ENCODE measurements around the gene AGXT. TPM values are rescaled to one million over a fixed set of nuclear protein-coding genes. Genes with fewer than 3 reads are reported as not detected.

The AGXT gene
- total RNA-seq, 2 donors from 2014 or later: 0.59 to 3.0 TPM

DNA sequence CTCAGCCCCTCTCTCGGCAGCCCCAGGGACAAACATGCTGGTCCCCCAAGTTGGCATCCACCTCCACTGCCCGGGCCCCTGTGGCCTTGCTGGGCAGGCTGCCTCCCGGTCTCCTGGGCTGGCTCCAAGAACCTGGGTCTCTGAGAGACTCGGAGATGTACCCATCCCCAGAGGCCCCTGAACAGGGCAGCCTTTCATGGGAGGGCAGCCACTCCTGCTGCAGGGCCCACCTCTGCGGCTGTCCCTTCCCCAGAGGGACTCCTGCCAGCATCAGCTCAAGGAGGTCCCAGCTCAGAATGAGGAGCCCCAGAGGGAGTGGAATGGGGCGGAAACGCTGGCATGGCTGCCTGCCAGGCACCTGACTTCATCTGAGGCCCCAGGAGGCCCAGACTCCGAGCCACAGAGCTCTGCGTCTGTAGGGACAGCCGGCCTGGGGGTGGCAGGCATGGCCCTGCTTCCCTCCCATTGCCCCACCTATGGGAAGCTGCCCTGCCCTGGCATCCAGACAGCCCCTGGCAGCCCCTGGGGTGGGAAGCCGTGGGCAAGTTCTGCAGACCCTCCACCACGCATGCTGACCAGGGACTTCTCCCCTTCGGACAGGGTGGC is 36.7 kb downstream of the AGXT start:
- intact Hi-C loops (cut with DNase I, micrococcal nuclease): no loop called here
- peak; percentile 55 for ATAC-seq
- DNase-seq: no peak

GRCh38 chr2:240906141-240906910 is 37.7 kb downstream of the AGXT start, which contains the start of gene CROCC2:
TSS of gene CROCC2 (plus strand) at chr2:240906336. CDS start at chr2:240906514, 178 bp downstream.
- peak; percentile 21 for ATAC-seq
- DNase-seq: no peak
- intact Hi-C loops (cut with DNase I, micrococcal nuclease): no loop called here

- intact Hi-C loops (cut with DNase I, micrococcal nuclease): no loop called here
- DNase-seq (no peak), ATAC-seq (no peak)
These were observed 38.4 kb downstream of the AGXT start for GRCh38 chr2:240906911-240907590.

DNA sequence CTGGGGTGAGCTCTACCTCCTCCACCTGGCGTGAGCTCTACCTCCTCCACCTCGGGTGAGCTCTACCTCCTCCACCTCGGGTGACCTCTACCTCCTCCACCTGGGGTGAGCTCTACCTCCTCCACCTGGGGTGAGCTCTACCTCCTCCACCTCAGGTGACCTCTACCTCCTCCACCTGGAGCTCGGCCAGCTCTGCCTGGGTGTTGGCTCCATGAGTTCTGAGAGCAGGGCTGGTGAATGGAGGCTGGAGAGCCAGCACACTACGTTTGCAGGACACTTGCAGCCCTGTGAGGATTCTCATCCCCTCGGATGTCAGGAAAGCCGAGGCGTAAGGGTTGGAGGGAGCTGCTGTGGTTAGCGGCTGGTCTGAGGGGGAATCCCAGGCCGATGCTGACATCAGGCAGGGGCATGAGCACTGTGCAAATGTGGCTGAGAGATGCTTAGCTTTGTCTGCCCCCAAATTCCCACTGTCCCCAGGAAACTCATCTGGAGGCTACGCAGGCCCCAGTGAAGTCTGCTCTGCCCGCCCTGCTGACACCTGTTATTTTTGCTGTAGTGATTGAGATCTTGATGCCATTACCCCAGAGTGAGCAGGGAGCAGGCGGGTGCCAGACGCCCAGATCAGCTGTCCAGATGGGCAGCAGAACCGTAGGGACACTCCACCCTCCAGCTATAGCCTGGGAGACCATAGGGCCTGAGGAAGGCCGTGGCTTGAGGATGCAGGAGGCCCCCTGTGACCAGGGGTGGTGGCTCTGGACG is 40.8 kb downstream of the AGXT start:
- DNase-seq (no peak), ATAC-seq (no peak)
- intact Hi-C loops (cut with DNase I, micrococcal nuclease): no loop called here

DNA sequence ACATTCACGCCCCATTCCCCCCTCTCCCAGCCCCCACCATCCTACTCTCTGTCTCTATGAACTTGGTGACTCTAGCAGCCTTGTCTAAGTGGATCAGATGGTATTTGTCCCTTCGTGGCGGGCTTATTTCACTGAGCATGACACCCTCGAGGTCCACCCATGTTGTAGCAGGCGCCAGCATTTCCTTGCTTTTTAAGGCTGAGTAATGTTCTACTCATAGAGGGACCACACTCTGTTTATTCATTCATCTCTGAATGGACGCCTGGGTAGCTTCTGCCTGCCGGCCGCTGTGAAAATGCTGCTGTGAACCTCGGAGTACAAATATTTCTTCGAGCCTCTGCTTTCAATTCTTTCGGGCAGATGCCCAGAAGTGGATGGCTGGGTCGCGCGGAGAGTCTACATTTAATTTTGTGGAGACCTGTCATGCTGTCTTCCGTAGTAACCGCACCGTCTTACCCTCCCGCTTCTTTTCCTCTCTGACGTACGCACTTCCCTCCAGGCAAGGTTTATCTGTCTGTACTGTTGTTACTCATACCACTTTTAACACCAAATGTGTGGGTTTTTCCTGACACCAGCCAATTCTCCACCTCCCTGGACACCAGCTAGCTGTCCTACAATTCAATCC is 43.1 kb downstream of the AGXT start:
- DNase-seq (no peak), ATAC-seq (no peak)
- intact Hi-C loops (cut with DNase I, micrococcal nuclease): no loop called here

GRCh38 chr2:240912878-240913809 is 44.5 kb downstream of the AGXT start:
- intact Hi-C loops (cut with DNase I, micrococcal nuclease): no loop called here
- ATAC-seq (no peak), DNase-seq (no peak)

- peak; percentile 57 for ATAC-seq
- peak in 1 of 2 donors; percentile 59 for DNase-seq
- intact Hi-C loops (cut with DNase I, micrococcal nuclease): no loop called here
These were observed 45.4 kb downstream of the AGXT start for GRCh38 chr2:240913810-240914644.

- DNase-seq: no peak
- no peak for ATAC-seq
- intact Hi-C loops (cut with DNase I, micrococcal nuclease): no loop called here
These were observed 46.3 kb downstream of the AGXT start for GRCh38 chr2:240914645-240915525.

DNA sequence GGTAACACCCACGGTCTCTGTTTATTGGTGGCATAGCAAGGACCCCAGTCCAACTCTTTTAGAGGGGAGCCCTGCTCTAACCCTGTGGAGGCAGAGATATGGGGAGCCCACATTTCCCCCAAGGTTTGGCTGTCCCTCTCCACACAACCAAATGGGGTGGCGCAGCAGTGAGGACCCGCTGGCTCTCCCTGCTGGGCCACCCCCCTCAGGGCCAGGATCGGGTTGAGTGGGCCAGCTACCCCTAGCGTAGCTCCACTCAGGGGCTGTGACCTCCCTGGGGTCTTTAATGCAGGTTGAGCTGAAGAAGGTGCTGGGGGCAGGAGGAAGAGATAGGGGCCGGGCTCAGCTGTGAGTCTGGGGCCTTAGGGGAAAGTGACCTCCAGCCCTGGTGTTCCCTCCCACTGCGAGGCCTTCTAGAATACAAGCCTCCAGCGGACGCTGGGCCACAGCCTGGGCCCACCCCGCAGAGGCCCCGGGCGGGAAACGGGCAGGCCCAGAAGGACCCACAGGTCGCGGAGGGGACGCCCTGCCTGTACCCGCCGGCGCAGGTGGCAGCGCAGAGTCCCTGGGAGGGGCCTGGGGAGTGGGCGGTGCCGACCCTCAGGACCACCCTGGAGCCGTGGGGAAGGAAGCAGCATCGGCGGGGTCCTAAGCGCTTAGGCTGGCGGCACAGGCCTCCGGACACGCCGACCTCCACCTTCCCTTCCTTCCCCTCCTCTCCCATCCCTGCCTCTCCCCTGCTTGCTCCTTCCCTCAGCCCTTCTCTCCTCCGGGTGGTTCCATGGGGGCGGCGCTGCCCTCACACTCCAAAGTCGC is 47.1 kb downstream of the AGXT start:
- ATAC-seq (no peak), DNase-seq (peak in 1 of 2 donors; percentile 3)
- intact Hi-C loops (cut with DNase I, micrococcal nuclease): no loop called here

- intact Hi-C loops (cut with DNase I, micrococcal nuclease): no loop called here
- DNase-seq (peak; percentile 24 to 33), ATAC-seq (peak; percentile 24)
These were observed 48.0 kb downstream of the AGXT start for GRCh38 chr2:240916571-240917008.

- intact Hi-C loops (cut with DNase I, micrococcal nuclease): no loop called here
- ATAC-seq (no peak), DNase-seq (peak; percentile 5 to 21)
These were observed 48.5 kb downstream of the AGXT start for GRCh38 chr2:240917009-240917683.

DNA sequence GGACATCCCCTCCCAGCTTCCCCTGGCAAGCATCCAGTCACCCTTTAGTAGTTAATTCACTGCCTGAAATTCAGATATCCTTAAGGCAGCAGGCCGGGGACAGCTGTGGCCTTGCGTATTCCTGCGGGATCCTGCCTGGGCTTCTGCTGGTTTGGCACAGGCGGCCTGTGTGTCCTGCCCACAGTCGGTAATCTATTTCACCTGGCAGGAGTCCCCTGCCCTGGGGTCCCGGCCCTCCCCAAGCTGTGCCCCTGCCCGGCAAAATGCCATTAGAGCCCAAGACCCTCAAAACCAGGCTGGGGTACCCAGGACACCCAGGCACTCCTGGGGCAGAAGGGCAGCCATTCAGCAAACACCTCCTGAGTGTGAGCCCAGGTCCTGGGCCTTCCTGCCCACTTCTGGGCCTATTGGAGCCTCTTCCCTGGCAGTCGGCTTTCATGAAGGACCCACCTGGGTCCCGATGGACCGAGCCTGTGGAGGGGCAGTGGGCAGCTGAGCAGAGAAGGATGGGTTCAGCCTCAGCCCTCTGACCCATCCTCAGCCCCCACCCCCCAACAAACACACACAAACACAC is 49.1 kb downstream of the AGXT start:
- intact Hi-C loops (cut with DNase I, micrococcal nuclease): no loop called here
- no peak for ATAC-seq
- DNase-seq: peak; percentile 10

DNA sequence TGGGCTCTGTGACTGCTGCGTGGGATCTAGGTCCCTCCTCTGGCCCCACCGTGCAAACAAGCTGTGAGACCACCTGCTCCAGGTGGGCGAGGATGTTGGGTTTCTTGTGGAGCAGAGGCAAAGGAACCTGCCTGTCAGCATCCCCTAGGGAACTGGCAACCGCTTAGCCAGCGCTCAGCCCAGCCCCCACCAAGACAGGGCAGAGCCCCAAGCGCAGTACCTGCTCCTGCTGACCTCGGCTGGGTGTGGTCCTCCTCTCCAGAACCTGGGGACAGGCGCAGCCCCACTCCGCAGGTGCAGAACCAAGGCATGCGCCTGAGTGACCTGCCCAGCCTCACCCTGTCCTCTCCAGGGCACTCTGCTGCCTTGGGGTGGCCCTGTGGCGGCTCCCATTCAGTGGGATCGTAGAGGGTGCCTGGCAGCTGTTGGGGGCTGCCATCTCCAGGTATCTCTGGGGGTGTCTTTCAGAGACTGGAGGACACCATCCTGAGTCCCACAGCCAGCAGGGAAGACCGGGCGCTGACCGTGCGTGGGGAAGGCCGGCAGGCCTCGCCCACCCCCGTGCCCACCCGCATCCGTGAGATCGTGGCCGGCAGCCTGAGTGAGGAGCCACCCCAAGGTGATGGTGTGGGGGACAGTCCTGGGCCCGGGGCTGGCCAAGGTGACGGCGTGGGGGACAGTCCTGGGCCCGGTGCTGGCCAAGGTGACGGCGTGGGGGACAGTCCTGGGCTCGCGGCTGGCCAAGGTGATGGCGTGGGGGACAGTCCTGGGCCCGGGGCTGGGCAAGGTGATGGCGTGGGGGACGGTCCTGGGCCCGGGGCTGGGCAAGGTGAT is 49.9 kb downstream of the AGXT start:
- ATAC-seq: peak; percentile 17
- DNase-seq: peak; percentile 3 to 16
- intact Hi-C loops (cut with DNase I, micrococcal nuclease): no loop called here

All from left colon (tissue), 2 donors.